Neural progenitor cell (in vitro differentiated cells): ENCODE measurements around the gene FRMD8.

Experiments
- CTCF ChIP-seq: fragments of 200-600 bp; sonication (generic); IDR thresholded peaks from 2 replicates; pipeline ENCODE4 v1.5.1; 2017; ENCODE audit warnings: antibody characterized with exemption, mild to moderate bottlenecking
- EZH2 ChIP-seq: fragments of 200-600 bp; sonication (generic); IDR thresholded peaks from 2 replicates; pipeline ENCODE4 v1.6.1; 2017; ENCODE audit warnings: antibody characterized with exemption, mild to moderate bottlenecking, moderate library complexity

GRCh38 chr11:65366340-65366773 is 20.1 kb upstream of the FRMD8 start:
- TF ChIP-seq CTCF (peak; percentile 78), EZH2 (no peak)
